Measurements from ENCODE around the gene PDSS2.
"Not testable (repeated sequence)": the region's sequence is repeated elsewhere in the genome, so short reads cannot be mapped to it uniquely, and the experiment has no call there.

PDSS2 gene

GRCh38 chr6:107173779-107174178 is 285.6 kb downstream of the PDSS2 start:
- peak in 1 of 2 experiments; percentile 6 for DNase-seq (ENCODE audit: low read depth in 2 of 2)

GRCh38 chr6:107171513-107171912 is 287.9 kb downstream of the PDSS2 start:
- no peak for DNase-seq (ENCODE audit: low read depth in 2 of 2)

- not testable (repeated sequence) for DNase-seq (ENCODE audit: low read depth in 2 of 2)
Observed at GRCh38 chr6:107164299-107164698, 295.1 kb downstream of the PDSS2 start.

GRCh38 chr6:107161521-107161920 is 297.8 kb downstream of the PDSS2 start:
- no peak for DNase-seq (ENCODE audit: low read depth in 2 of 2)

GRCh38 chr6:107156617-107157016 is 302.7 kb downstream of the PDSS2 start:
- DNase-seq (ENCODE audit: low read depth in 2 of 2) = no peak

- DNase-seq (ENCODE audit: low read depth in 2 of 2) = no peak
Observed at GRCh38 chr6:107154801-107155160, 304.6 kb downstream of the PDSS2 start.

GRCh38 chr6:107154131-107154800 is 305.1 kb downstream of the PDSS2 start:
- DNase-seq (ENCODE audit: low read depth in 2 of 2) = no peak

- no peak for DNase-seq (ENCODE audit: low read depth in 2 of 2)
Observed at GRCh38 chr6:107152638-107153430, 306.5 kb downstream of the PDSS2 start.

GRCh38 chr6:107144666-107145065 is 314.7 kb downstream of the PDSS2 start:
- no peak for DNase-seq (ENCODE audit: low read depth in 2 of 2)

- DNase-seq (ENCODE audit: low read depth in 2 of 2) = no peak
Observed at GRCh38 chr6:107144014-107144413, 315.4 kb downstream of the PDSS2 start.

GRCh38 chr6:107140581-107140980 is 318.8 kb downstream of the PDSS2 start:
- no peak for DNase-seq (ENCODE audit: low read depth in 2 of 2)

- not testable (repeated sequence) for DNase-seq (ENCODE audit: low read depth in 2 of 2)
Observed at GRCh38 chr6:107136324-107136723, 323.0 kb downstream of the PDSS2 start.

GRCh38 chr6:107135048-107135680 is 324.2 kb downstream of the PDSS2 start:
- not testable (repeated sequence) for DNase-seq (ENCODE audit: low read depth in 2 of 2)

GRCh38 chr6:107132330-107132954 is 326.9 kb downstream of the PDSS2 start:
- DNase-seq (ENCODE audit: low read depth in 2 of 2) = no peak

- no peak for DNase-seq (ENCODE audit: low read depth in 2 of 2)
Observed at GRCh38 chr6:107129370-107129925, 329.9 kb downstream of the PDSS2 start.

GRCh38 chr6:107128577-107128976 is 330.8 kb downstream of the PDSS2 start:
- no peak for DNase-seq (ENCODE audit: low read depth in 2 of 2)

GRCh38 chr6:107128175-107128574 is 331.2 kb downstream of the PDSS2 start:
- peak in 1 of 2 experiments; percentile 25 for DNase-seq (ENCODE audit: low read depth in 2 of 2)

GRCh38 chr6:107125771-107126170 is 333.6 kb downstream of the PDSS2 start:
- DNase-seq (ENCODE audit: low read depth in 2 of 2) = no peak

GRCh38 chr6:107124934-107125348 is 334.4 kb downstream of the PDSS2 start:
- DNase-seq (ENCODE audit: low read depth in 2 of 2) = no peak

- DNase-seq (ENCODE audit: low read depth in 2 of 2) = no peak
Observed at GRCh38 chr6:107123501-107123900, 335.9 kb downstream of the PDSS2 start.

- no peak for DNase-seq (ENCODE audit: low read depth in 2 of 2)
Observed at GRCh38 chr6:107122748-107123147, 336.6 kb downstream of the PDSS2 start.

- no peak for DNase-seq (ENCODE audit: low read depth in 2 of 2)
Observed at GRCh38 chr6:107121964-107122495, 337.3 kb downstream of the PDSS2 start.

All from fibroblast of skin of left biceps (primary cell).